Measurements from ENCODE around the gene NUP160.
"Not testable (repeated sequence)": the region's sequence is repeated elsewhere in the genome, so short reads cannot be mapped to it uniquely, and the experiment has no call there.

NUP160 gene

DNA sequence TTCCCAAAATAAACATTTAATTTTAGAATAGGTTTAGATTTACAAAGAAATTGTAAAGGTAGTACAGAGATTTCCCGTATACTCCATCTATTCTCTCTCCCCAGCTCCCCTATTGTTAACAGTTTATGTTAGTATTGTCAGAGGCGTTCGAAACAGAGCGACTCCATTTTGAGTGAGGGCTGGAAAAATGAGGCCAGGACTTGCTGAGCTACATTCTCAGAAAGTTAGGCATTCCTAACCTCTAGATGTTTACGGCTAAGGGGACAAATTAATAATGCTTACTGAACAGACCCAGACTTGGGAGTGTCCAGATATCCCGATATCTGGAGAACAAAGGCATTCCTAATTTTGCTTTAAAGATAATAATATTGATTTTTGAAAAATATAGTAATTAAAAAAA is 12.4 kb upstream of the NUP160 start:
- no peak for FAIRE-seq

- no peak for FAIRE-seq
Measured at GRCh38 chr11:47857892-47858543, 9.9 kb upstream of the NUP160 start.

DNA sequence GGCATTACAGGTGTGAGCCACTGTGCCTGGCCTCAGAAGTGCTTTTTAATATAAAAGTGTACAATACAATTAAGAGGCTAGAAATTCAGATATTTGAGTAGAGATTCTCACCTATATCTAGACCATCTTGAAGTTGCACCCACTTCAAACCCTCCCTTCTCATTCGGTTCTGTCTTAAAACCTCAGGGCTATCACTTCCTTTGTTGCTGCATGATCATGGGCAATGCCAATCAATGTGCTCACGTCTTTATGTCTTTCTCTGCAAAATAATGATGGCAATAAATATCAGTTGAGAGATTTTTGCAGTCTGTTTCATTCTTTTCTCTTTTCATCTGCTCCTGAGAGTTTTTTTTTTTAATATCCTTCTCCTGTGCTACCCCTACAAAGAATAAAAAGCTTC is 9.3 kb upstream of the NUP160 start:
- no peak for FAIRE-seq

DNA sequence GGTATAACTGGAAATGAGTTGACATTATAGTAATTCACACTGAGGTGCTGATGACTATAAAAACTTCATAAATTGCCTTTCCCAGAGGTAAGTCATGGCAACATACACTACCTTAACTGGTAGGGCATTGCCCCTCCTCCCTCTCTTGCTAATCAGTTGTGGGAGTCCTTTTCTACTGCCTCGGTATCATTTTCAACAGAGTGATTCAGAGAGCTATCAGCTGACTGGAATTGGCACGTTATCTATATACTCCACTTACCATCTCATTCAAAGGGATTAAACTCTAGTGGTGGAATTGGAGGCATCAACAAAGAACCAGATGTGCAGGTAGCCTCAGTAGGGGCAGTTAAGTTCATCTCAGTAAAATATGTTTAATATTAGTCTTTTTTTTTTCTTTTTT is 8.0 kb upstream of the NUP160 start:
- no peak for FAIRE-seq

DNA sequence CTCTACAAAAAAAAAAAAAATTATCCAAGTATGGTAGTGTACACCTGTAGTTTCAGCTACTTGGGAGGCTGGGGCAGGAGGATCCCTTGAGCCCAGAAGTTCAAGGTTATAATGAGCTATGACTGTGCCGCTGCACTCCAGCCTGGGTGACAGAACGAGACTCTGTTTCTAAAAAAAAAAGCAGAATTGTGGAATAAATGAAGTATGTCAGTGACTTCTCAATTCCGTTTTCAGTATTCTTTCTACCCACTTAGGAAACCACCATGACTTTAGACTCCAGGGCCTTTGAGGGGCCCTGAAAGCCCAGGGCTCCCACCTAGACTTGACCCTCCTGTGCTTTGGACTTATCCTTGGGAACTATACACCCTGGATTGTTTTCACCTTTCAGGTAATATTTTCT is 6.5 kb upstream of the NUP160 start:
- no peak for FAIRE-seq

DNA sequence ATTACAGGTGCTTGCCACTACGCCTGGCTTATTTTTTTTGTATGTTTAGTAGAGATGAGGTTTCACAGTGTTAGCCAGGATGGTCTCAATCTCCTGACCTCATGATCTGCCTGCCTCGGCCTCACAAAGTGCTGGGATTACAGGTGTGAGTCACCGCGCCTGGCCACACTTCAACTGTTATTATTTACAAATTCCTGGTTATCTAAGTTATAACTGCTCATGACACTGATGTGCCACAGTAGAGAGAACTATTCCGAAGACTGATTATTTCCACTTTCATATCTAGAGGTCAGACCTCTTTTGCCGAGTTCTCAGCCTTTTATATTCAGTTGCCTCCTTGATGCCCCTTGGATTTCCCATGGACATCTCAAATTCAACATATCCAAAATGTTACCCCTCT is 3.9 kb upstream of the NUP160 start:
- no peak for FAIRE-seq

GRCh38 chr11:47850337-47850736 is 2.2 kb upstream of the NUP160 start:
- FAIRE-seq = no peak

DNA sequence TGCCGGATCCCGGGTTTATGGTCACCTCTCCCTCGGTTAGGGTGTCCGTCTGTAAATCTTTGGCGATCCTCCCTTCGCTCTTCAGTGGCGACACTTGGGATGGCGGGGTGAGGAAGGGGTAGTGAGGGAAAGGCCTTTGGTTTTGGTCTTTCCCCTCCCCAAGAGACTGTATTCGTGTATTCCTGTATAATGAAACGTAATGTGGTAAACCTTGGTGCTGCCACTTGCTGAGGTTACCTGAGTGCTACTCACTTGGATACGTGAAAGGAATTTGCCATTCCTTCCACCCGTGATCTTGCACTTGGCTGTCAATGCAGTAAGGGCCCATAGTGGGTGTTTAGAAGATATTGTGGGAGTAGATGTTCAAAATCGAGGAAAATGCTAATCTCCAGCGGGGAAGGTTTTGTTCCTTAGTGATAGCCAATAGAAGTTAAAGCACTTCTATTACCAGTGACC is 578 bp upstream of the NUP160 start:
- no peak for FAIRE-seq

DNA sequence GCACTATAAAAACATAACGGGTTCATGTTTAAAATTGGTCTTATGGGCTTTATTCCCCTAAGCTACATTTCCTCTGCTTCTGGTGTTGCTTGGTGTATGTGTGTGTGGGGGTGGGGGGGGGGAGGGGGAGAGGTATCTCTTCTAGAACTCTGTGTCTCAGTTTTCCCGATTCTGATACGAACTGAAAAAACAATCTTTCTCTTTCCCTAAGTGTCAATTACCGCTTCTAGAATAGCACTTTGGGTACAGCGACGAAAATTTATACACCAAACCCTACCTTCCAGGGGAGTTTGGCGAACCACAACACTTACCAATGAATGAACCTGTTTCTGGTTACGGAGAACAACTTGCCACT is 636 bp downstream of the NUP160 start:
- FAIRE-seq = no peak

- no peak for FAIRE-seq
Measured at GRCh38 chr11:47846998-47847397, 1.2 kb downstream of the NUP160 start.

- no peak for FAIRE-seq
Measured at GRCh38 chr11:47843361-47844055, 4.6 kb downstream of the NUP160 start.

DNA sequence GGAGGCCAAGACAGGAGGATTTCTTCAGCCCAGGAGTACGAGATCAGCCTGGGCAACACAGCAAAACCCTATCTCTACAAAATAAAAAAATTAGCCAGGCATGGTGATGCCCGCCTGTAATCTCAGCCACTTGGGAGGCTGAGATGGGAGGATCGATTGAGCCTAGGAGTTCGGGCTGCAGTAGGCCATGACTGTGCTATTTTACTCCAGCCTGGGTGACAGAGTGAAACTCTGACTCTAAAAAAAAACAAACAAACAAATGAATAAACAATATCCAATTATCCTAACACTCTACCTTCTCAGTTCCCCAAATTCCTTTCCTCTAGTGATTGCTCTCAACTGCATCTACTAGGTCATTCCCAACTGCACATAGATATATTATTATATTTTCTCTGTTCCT is 5.4 kb downstream of the NUP160 start:
- FAIRE-seq = no peak

- no peak for FAIRE-seq
Measured at GRCh38 chr11:47837929-47838328, 10.2 kb downstream of the NUP160 start.

GRCh38 chr11:47837292-47837691 is 10.9 kb downstream of the NUP160 start:
- no peak for FAIRE-seq

DNA sequence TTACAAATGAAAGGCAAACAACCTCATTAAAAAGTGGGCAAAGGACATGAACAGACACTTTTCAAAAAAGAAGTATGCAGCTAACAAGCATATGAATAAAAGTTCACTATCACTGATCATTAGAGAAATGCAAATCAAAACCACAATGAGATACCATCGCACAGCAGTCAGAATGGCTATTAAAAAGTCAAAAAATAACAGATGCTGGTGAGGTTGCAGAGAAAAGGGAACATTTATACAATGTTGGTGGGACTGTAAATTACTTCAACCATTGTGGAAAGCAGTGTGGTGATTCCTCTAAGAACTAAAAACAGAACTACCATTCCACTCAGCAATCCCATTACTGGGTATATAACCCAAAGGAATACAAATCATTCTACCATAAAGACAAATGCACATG is 18.1 kb downstream of the NUP160 start:
- not testable (repeated sequence) for FAIRE-seq

DNA sequence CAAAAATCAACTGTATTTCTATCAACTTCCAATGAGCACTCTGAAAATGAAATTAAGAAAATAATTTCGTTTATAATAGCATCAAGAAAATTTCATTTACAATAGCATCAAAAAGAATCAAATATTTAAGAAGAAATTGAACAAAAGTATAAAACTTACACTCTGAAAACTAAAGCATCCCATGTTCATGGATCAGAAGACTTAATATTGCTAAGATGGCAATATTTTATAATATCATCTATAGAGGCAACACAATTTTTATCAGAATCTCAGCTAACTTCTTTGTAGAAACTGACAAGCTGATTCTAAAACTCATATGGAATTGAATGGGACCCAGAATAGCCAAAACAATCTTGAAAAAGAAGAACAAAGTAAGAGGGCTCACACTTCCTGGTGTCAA is 19.9 kb downstream of the NUP160 start:
- no peak for FAIRE-seq

DNA sequence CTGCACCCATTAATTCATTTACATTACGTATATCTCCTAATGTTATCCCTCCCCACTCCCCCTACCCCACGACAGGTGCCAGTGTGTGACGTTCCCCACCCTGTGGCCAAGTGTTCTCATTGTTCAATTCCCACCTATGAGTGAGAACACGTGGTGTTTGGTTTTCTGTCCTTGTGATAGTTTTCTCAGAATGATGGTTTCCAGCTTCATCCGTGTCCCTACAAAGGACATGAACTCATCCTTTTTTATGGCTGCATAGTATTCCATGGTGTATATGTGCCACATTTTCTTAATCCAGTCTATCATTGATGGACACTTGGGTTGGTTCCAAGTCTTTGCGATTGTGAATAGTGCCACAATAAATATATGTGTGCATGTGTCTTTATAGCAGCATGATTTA is 25.5 kb downstream of the NUP160 start:
- FAIRE-seq = not testable (repeated sequence)

DNA sequence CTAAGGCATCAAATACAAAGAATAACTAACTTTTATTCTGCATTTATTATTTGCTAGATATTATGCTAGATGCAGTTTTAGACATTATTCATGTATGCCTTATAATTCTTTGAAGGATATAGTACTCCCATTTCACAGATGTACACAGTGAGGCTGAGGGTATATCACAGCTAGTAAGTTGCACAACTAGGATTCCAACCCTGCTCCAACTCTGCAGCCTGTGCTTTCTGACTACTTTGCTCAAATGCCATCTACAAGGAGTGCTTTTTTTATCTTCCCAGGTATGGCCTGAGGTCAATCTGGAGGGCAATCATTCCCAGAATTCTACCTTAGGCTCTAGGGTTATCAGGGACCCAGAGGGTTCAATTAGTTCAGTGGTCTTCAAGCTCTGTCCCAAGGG is 28.4 kb downstream of the NUP160 start:
- FAIRE-seq = no peak

DNA sequence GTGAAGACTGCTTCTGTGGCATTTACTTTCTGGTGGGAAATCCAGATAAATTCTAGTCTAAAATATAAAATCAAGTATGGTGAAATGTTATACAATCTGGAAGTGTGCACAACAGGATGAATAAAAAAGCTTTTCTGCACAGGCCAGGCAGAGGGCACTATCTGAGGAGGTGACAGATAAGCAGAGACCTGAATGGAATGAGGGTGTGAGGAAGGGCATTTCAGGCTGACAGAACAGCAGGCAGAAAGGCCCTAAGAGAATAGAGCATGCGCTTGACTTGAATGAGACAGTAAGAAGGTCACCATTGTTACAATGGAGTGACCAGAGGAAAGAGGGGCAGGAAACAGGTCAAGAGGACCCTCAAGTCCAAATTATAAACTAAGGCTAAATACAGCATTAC is 47.4 kb downstream of the NUP160 start:
- no peak for FAIRE-seq

DNA sequence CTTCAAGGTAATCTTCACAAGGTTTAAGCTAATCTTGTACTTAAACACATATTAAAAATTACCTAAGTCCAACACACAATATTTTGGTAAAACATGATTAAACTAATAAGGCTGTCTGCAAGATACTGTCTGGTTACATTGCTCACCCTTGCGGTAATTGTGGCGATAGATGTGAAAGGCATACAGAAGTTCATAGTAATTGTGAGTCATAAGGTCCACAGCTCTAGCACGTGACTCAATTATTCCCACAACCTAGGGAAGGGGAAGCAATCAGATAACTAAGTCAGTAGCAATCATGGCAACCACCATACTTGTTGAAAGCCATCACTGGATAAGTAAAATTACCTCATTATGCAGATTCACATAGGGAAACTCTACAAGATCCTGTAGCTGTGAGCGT is 50.5 kb downstream of the NUP160 start:
- FAIRE-seq = no peak

DNA sequence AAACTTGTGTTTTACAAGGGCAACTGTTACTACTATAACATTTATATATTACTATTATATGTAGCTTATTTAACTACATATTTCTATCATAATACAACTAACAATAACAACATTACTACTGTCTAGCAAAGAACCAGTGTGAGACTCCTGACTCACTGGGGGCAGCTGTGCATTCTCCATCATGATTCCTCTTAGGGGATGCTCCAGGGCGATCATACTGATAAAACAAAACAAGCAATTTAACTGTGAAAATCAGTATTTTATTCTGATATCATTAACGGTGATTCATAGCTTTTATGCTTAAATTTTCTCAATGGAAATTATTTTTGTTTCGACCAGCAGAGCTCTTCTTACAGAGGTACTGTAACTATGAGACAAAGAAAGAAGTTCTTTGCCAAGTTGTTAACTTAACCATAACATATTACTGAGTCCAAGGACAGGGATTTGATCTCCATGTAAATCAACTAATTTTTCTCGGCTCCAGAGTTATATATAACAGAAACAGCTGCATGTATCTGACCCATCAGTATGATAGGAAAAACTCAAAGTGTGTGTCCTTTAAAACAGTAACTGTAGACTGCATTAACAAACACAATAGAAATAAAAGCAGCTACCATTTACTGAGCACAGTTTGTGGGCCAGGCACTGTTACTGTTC is 56.2 kb downstream of the NUP160 start:
- FAIRE-seq = no peak

DNA sequence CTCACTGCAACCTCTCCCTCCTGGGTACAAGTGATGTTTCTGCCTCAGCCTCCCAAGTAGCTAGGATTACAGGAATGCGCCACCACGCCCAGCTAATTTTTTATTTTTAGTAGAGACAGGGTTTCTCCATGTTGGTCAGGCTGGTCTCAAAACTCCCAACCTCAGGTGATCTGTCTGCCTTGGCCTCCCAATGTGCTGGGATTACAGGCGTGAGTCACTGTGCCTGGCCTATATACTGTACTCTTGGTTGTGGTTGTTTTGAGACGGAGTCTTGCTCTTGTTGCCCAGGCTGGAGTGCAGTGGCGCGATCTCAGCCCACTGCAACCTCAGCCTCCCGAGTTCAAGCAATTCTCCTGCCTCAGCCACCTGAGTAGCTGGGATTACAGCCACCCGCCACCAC is 58.1 kb downstream of the NUP160 start:
- not testable (repeated sequence) for FAIRE-seq

- FAIRE-seq = no peak
Measured at GRCh38 chr11:47788181-47788580, 60.0 kb downstream of the NUP160 start.

GRCh38 chr11:47786373-47786772 is 61.8 kb downstream of the NUP160 start:
- no peak for FAIRE-seq
